ENCODE results near the gene ZNF197. TPM values are rescaled to one million over a fixed set of nuclear protein-coding genes. Genes with fewer than 3 reads are reported as not detected.

Gene ZNF197
- total and polyA plus RNA-seq, 2 experiments from 2014 or later = 7.1 to 17.5 TPM

- no peaks in the 10 kb centered on the region for H3K36me3 ChIP-seq (replicated peaks; ENCODE audit: insufficient read depth, low read depth)
- TF ChIP-seq EZH2 (IDR thresholded peaks at IDR 0.05; ENCODE audit: borderline replicate concordance) = no peak
- TF ChIP-seq CTCF (IDR thresholded peaks at IDR 0.05; ENCODE audit: poor library complexity) = no peak
- TF ChIP-seq EZH2phosphoT487 (IDR thresholded peaks at IDR 0.05; ENCODE audit: low read depth, severe bottlenecking, unreplicated experiment) = no peak
- no peaks in the 10 kb centered on the region for H3K9me2 ChIP-seq (replicated peaks; ENCODE audit: insufficient read depth)
- H3K4me2 ChIP-seq = no peak overlapping the region
- no peaks in the 10 kb centered on the region for H3K4me1 ChIP-seq (ENCODE audit: insufficient read depth)
- no peaks in the 10 kb centered on the region for H4K20me1 ChIP-seq (ENCODE audit: insufficient read depth, poor library complexity, severe bottlenecking)
- no peak overlapping the region for H2AFZ ChIP-seq
- no peak overlapping the region for H3K27ac ChIP-seq
- no peak overlapping the region for H3K4me3 ChIP-seq
- H3K79me2 ChIP-seq = peaks cover 5% of the 10 kb centered on the region
- no peaks in the 10 kb centered on the region for H3K9me3 ChIP-seq (ENCODE audit: low read depth)
- no peaks in the 10 kb centered on the region for H3K27me3 ChIP-seq
- DNase-seq (ENCODE audit: low spot score) = no peak
These were observed 12.2 kb upstream of the ZNF197 start for GRCh38 chr3:44612678-44613077.

- Histone ChIP-seq H3K9me3 (ENCODE audit: low read depth) (no peaks in the 10 kb centered on the region), H3K79me2 (peaks cover 52% of the 10 kb centered on the region), H3K4me2 (no peak overlapping the region), H4K20me1 (ENCODE audit: insufficient read depth, poor library complexity, severe bottlenecking) (peaks cover 7% of the 10 kb centered on the region), H3K4me3 (no peak overlapping the region), H3K36me3 (replicated peaks; ENCODE audit: insufficient read depth, low read depth) (no peaks in the 10 kb centered on the region), H3K27ac (no peak overlapping the region), H3K9me2 (replicated peaks; ENCODE audit: insufficient read depth) (no peaks in the 10 kb centered on the region), H3K4me1 (ENCODE audit: insufficient read depth) (peaks cover 16% of the 10 kb centered on the region), H2AFZ (no peak overlapping the region), H3K27me3 (no peaks in the 10 kb centered on the region)
- 92% methylated on average over 2 of the region's 2 CpGs for WGBS (ENCODE audit: low lambda C conversion rate, missing lambda C conversion rate)
- DNase-seq (ENCODE audit: low spot score) = no peak
- TF ChIP-seq EZH2phosphoT487 (IDR thresholded peaks at IDR 0.05; ENCODE audit: low read depth, severe bottlenecking, unreplicated experiment) (no peak), CTCF (IDR thresholded peaks at IDR 0.05; ENCODE audit: poor library complexity) (no peak), EZH2 (IDR thresholded peaks at IDR 0.05; ENCODE audit: borderline replicate concordance) (no peak)
These were observed 3.9 kb downstream of the ZNF197 start for GRCh38 chr3:44628716-44629115.

- H3K4me3 ChIP-seq = no peak overlapping the region
- H3K9me3 ChIP-seq (ENCODE audit: low read depth) = no peaks in the 10 kb centered on the region
- H3K4me2 ChIP-seq = no peak overlapping the region
- no peak overlapping the region for H3K27ac ChIP-seq
- H3K27me3 ChIP-seq = no peaks in the 10 kb centered on the region
- H2AFZ ChIP-seq = no peak overlapping the region
- peaks cover 37% of the 10 kb centered on the region for H3K79me2 ChIP-seq
- WGBS (ENCODE audit: low lambda C conversion rate, missing lambda C conversion rate) = 96% methylated on average over 3 of the region's 3 CpGs
- no peaks in the 10 kb centered on the region for H3K4me1 ChIP-seq (ENCODE audit: insufficient read depth)
- no peaks in the 10 kb centered on the region for H3K36me3 ChIP-seq (replicated peaks; ENCODE audit: insufficient read depth, low read depth)
- TF ChIP-seq EZH2 (IDR thresholded peaks at IDR 0.05; ENCODE audit: borderline replicate concordance) = no peak
- no peak for TF ChIP-seq EZH2phosphoT487 (IDR thresholded peaks at IDR 0.05; ENCODE audit: low read depth, severe bottlenecking, unreplicated experiment)
- no peak for TF ChIP-seq CTCF (IDR thresholded peaks at IDR 0.05; ENCODE audit: poor library complexity)
- H3K9me2 ChIP-seq (replicated peaks; ENCODE audit: insufficient read depth) = no peaks in the 10 kb centered on the region
- peaks cover 7% of the 10 kb centered on the region for H4K20me1 ChIP-seq (ENCODE audit: insufficient read depth, poor library complexity, severe bottlenecking)
- DNase-seq (ENCODE audit: low spot score) = no peak
These were observed 7.4 kb downstream of the ZNF197 start for GRCh38 chr3:44632193-44632592.

- peaks cover 9% of the 10 kb centered on the region for H3K79me2 ChIP-seq
- TF ChIP-seq EZH2 (IDR thresholded peaks at IDR 0.05; ENCODE audit: borderline replicate concordance) = no peak
- no peak for TF ChIP-seq EZH2phosphoT487 (IDR thresholded peaks at IDR 0.05; ENCODE audit: low read depth, severe bottlenecking, unreplicated experiment)
- TF ChIP-seq CTCF (IDR thresholded peaks at IDR 0.05; ENCODE audit: poor library complexity) = no peak
- H4K20me1 ChIP-seq (ENCODE audit: insufficient read depth, poor library complexity, severe bottlenecking) = no peaks in the 10 kb centered on the region
- H3K9me2 ChIP-seq (replicated peaks; ENCODE audit: insufficient read depth) = no peaks in the 10 kb centered on the region
- H3K4me1 ChIP-seq (ENCODE audit: insufficient read depth) = no peaks in the 10 kb centered on the region
- 97% methylated on average over 4 of the region's 4 CpGs for WGBS (ENCODE audit: low lambda C conversion rate, missing lambda C conversion rate)
- no peak overlapping the region for H2AFZ ChIP-seq
- H3K27me3 ChIP-seq = no peaks in the 10 kb centered on the region
- H3K27ac ChIP-seq = no peak overlapping the region
- H3K4me2 ChIP-seq = no peak overlapping the region
- peaks cover 18% of the 10 kb centered on the region for H3K36me3 ChIP-seq (replicated peaks; ENCODE audit: insufficient read depth, low read depth)
- no peak for DNase-seq (ENCODE audit: low spot score)
- H3K9me3 ChIP-seq (ENCODE audit: low read depth) = peaks cover 24% of the 10 kb centered on the region
- H3K4me3 ChIP-seq = no peak overlapping the region
These were observed 17.5 kb downstream of the ZNF197 start for GRCh38 chr3:44642337-44642736.
